Activated T-helper 1 cell treated with anti-CD3 and anti-CD28 coated beads, Interleukin-2, amount 50 U/mL, for 16 hours (primary cell): ENCODE measurements around the gene PEX7.
"Not testable (repeated sequence)": the region's sequence is repeated elsewhere in the genome, so short reads cannot be mapped to it uniquely, and the experiment has no call there.

Source experiments
- DNase-seq, 2 donors: peaks; one replicate each; pipeline ENCODE4 v3.0.0-alpha.2; 2020; ENCODE audit warnings: low read depth in 1 of 2, low spot score in 1 of 2

PEX7 gene

GRCh38 chr6:136950436-136951126 is 128.2 kb downstream of the PEX7 start:
- no peak for DNase-seq

- no peak for DNase-seq
Measured at GRCh38 chr6:136952714-136953260, 130.4 kb downstream of the PEX7 start.

DNA sequence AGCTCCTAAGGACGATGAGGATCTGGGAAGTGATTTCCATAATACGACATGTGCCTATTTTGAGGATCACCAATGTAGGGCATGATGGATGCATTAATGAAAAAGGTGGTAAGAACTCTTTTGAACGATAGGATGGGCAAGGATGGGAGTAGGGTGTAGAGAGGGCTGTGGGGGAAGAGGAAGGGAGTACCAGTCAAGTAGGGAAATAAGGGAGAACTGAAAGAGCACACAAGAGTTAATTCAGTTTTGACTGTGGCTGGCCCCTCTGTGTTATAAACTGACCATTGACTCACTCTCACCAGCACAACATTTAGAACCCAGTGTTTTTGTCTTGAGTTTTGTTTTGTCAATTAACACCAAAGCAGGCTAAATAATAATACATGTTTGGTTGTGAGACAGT is 132.7 kb downstream of the PEX7 start:
- no peak for DNase-seq

DNA sequence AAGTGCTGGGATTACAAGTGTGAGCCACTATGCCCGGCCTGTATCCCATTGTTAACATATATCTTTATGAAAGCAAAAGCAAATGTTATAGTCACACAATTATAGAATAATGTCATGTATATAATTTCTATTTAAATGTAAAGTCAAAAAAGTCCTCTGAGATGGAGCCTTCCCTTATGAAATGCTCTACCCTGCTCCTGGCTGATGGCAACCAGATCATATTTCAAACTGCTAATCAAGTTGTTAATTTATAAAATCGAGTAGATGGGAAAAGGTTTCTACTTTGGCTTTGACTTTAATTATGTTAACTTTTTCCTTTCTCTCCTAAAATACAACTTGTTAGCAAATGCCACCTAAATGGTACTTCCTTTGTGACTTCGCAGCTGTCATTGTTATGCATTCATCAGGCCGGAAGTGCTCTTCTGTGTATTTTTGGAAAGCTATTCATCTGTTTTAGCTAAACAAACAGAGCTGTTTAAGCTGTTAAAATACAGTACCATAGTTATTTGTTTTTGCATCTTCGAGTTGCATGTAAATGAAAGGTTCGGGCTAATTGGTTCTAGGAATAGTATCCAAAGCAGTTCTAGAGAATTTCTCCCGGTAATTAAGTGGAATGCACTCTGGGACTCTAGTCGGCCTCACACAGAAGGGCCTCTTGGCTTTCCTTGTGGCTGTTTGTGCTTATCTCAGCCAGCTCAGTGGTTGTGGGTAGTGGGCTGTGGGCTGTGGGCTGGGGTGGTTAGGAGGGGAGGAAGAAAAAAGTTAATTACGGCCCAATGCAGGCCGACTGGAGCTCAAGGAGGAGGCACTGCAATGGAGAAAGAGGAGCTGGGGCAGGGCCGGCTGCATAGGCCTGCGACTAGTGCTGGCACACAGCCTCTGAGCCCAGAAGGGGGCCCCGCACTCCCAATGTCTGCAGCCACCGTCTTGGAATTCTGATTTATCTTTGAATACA is 134.5 kb downstream of the PEX7 start:
- DNase-seq, result no peak

GRCh38 chr6:136958168-136958567 is 135.8 kb downstream of the PEX7 start:
- DNase-seq, result no peak

DNA sequence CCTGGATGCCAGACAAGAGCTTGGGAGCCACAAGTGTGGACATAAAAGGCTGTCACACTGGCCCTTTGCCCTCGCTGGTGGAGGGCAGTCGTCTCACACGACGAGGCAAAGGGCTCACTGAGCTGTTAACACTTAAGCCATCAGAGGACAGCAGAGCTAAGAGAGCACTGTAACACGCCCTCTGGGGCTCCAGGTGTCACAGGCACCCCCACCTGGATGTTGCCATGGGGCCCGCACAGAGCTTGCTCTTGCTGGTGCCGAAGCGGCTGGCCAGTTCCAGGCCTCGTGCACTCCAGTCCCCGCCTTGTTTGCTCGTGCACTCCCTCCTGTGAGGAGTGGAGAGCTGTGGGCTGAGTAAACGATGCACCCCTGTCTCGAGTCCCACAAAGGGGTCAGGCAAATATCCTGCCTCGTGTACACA is 137.1 kb downstream of the PEX7 start:
- no peak for DNase-seq

DNA sequence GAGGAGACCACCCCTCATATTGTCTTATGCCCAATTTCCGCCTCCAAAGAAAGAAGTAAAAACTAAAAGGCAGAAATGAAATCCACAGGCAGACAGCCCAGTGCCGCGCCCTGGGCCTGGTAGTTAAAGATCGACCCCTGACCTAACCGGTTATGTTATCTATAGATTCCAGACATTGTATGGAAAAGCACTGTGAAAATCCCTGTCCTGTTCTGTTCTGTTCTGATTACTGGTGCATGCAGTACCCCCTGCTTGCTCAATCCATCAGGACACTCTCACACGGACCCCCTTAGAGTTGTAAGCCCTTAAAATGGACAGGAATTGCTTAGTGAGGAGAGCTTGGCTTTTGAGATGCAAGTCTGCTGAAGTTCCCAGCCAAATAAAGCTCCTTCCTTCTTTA is 137.5 kb downstream of the PEX7 start:
- DNase-seq, result not testable (repeated sequence)

DNA sequence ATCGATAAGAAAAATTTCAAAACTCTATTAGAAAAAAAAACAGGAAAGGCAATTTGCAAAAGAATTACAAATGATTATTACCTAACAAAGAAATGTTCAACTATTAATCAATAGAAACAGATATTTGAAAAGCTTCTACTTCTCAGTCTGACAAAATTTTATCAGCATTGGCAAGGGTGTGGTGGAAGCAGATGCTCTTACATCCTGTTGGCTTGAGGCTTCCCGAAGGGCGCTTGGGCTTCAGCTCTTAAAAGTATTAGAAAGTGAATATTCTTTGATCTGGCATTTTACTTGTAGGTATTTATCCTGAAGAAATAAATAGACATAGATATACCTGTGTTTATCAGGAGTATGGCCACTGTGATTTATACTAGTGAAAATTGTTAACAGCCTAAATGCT is 138.4 kb downstream of the PEX7 start:
- no peak for DNase-seq

GRCh38 chr6:136961848-136962247 is 139.5 kb downstream of the PEX7 start:
- no peak for DNase-seq

DNA sequence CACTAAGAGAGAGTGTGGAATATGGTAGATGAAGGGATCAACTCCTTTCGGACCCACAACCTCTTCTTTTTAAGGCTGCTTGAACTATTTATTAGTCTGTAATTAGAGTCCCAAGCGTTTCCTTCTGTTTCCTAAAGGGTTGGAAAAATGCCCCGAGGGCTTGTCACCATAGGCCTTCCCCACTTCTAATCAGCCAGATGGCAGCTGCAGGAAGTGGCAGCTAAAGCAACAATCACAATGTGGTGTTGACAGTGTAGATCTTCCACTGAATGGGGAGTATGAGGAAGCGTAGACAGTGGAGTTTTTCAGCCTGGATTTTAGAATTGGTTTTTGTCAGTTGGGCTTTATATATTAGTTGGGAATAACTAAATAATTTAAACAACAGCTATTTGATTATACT is 140.3 kb downstream of the PEX7 start:
- no peak for DNase-seq

DNA sequence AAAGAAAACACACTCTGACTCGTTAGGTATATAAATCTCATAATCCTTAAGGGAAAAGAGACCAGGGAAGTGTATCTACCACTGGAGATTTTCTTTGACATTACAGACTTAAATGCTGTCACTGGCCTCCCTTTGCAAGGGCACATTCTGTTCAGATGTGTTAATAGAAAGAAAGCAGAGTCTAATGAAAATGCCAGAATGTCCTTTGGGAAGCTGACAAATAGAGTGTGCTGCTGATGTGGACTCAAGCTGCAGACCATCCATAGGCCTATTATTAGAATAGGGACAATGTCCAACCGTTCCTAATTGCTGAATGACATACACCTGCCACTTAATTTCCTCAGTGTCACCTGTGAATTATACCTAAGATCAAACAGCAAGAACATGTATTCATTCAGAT is 140.9 kb downstream of the PEX7 start:
- no peak for DNase-seq
